Medulla oblongata (tissue), 1 donor: ENCODE data around the gene ENDOU.

Source experiments
- DNase-seq: peaks from one replicate; pipeline ENCODE4 v3.0.0-alpha.2; 2015; ENCODE audit errors: extremely low spot score

ENDOU gene

GRCh38 chr12:47743311-47743860 is 18.1 kb upstream of the ENDOU start:
- no peak for DNase-seq

GRCh38 chr12:47742253-47742825 is 17.0 kb upstream of the ENDOU start:
- DNase-seq = no peak

- DNase-seq = peak; percentile 96
These were observed 16.0 kb upstream of the ENDOU start for GRCh38 chr12:47741340-47741703.

GRCh38 chr12:47740606-47741339 is 15.5 kb upstream of the ENDOU start:
- no peak for DNase-seq

- DNase-seq = no peak
These were observed 14.7 kb upstream of the ENDOU start for GRCh38 chr12:47739979-47740378.

GRCh38 chr12:47739297-47739696 is 14.0 kb upstream of the ENDOU start:
- no peak for DNase-seq

- DNase-seq = no peak
These were observed 12.8 kb upstream of the ENDOU start for GRCh38 chr12:47737936-47738594.

GRCh38 chr12:47736877-47737676 is 11.8 kb upstream of the ENDOU start:
- peak; percentile 88 for DNase-seq

- no peak for DNase-seq
These were observed 10.9 kb upstream of the ENDOU start for GRCh38 chr12:47736216-47736615.

GRCh38 chr12:47735649-47736048 is 10.4 kb upstream of the ENDOU start:
- DNase-seq = no peak

- peak; percentile 72 for DNase-seq
These were observed 9.6 kb upstream of the ENDOU start for GRCh38 chr12:47734725-47735480.

GRCh38 chr12:47733142-47733541 is 7.9 kb upstream of the ENDOU start:
- no peak for DNase-seq

- no peak for DNase-seq
These were observed 7.2 kb upstream of the ENDOU start for GRCh38 chr12:47732504-47732903.

GRCh38 chr12:47731723-47732122 is 6.4 kb upstream of the ENDOU start:
- DNase-seq = no peak

- no peak for DNase-seq
These were observed 5.1 kb upstream of the ENDOU start for GRCh38 chr12:47730341-47730744.

GRCh38 chr12:47729233-47729632 is 3.9 kb upstream of the ENDOU start:
- DNase-seq = no peak

- no peak for DNase-seq
These were observed 603 bp upstream of the ENDOU start for GRCh38 chr12:47725893-47726292.

GRCh38 chr12:47722941-47723631 is 2.2 kb downstream of the ENDOU start:
- DNase-seq = peak; percentile 57

GRCh38 chr12:47722136-47722834 is 3.0 kb downstream of the ENDOU start:
- no peak for DNase-seq

GRCh38 chr12:47721431-47721973 is 3.8 kb downstream of the ENDOU start:
- no peak for DNase-seq
